Stomach (tissue), 9 donors: ENCODE results near the gene RNF113B. TPM values are rescaled to one million over a fixed set of nuclear protein-coding genes. Genes with fewer than 3 reads are reported as not detected.

ENCODE experiments used
- DNase-seq, 2 donors: peaks; one replicate each; pipeline versions ENCODE4 v3.0.0 to v3.0.0-alpha.2; 2013 to 2019
- H3K27ac ChIP-seq, 5 donors: fragments of 200-600 bp in 4 of 5; sonication (generic) in 4 of 5; one replicate each; pipeline ENCODE4 v1.5.1; 2013 to 2019; ENCODE audit warnings: mild to moderate bottlenecking in 1 of 5, moderate library complexity in 1 of 5
- H3K27me3 ChIP-seq, 3 donors: fragments of 200-600 bp; sonication (generic); one replicate each; pipeline ENCODE4 v1.5.1; 2017 to 2019; ENCODE audit warnings: mixed run types in 1 of 3
- H3K36me3 ChIP-seq, 4 donors: fragments of 200-600 bp; sonication (generic); 1 replicate in 3 of 4; 2 replicates in 1 of 4; pipeline ENCODE4 v1.5.1; 2016 to 2019
- H3K4me1 ChIP-seq, 4 donors: fragments of 200-600 bp; sonication (generic); one replicate each; pipeline ENCODE4 v1.5.1; 2016 to 2019
- H3K4me3 ChIP-seq, 4 donors: fragments of 200-600 bp; sonication (generic) in 3 of 4; one replicate each; pipeline ENCODE4 v1.5.1; 2016 to 2019; ENCODE audit warnings: mild to moderate bottlenecking in 1 of 4
- H3K9me3 ChIP-seq, 4 donors: fragments of 200-600 bp; sonication (generic); one replicate each; pipeline ENCODE4 v1.5.1; 2016 to 2019
- EP300 ChIP-seq: sonication (generic); formaldehyde crosslinking; IDR thresholded peaks from one replicate; pipeline ENCODE4 v1.6.1; 2017; ENCODE audit warnings: antibody characterized with exemption
- POLR2A ChIP-seq, 4 donors: fragments of 450-650 bp; IDR thresholded peaks; one replicate each; pipeline ENCODE4 v1.6.1; 2016; ENCODE audit warnings: antibody characterized with exemption in 4 of 4, control low read depth in 2 of 4, mild to moderate bottlenecking in 1 of 4, moderate library complexity in 1 of 4
- POLR2AphosphoS5 ChIP-seq, 3 donors: sonication (generic); formaldehyde crosslinking; IDR thresholded peaks; one replicate each; pipeline ENCODE4 v1.6.1; 2016; ENCODE audit warnings: antibody characterized with exemption in 3 of 3
- WGBS, 5 donors: extraction: QIAGEN DNeasy Blood & Tissue Kit in 3 of 5; methylation state at CpG; one replicate each; pipeline versions ENCODE4 v1.1.5 to v1.1.7; 2013 to 2018; 5-methylcytosine and 5-hydroxymethylcytosine counted together
- intact Hi-C: fragments of 100-400 bp; cut with DNase I; formaldehyde crosslinking; loops from one replicate; pipeline ENCODE4 v1.15.1; 2023; ENCODE audit warnings: low total_unique reads
- polyA plus RNA-seq, 3 donors: library from polyadenylated mRNA; stranded (reverse); fragments of 200-250 nt; gene quantifications; one replicate each; pipeline ENCODE4 v1.2.3, GENCODE V29; 2013
- total RNA-seq, 5 donors: library from RNA; depleted of rRNA; stranded (reverse); fragments of >200 nt; gene quantifications; one replicate each; pipeline versions ENCODE4 v1.1.0 to v1.2.3, GENCODE V29; 2014 to 2016
- TF ChIP-seq, protein P1 (sequence below), 7 experiments: fragments of 450-650 bp in 4 of 7; fragments of 200-600 bp in 3 of 7; sonication (generic) in 3 of 7; IDR thresholded peaks; one replicate each; pipeline ENCODE4 v1.5.1; 2016 to 2019; ENCODE audit warnings: antibody characterized with exemption in 7 of 7, control low read depth in 2 of 7, mild to moderate bottlenecking in 1 of 7
- donor health status: healthy with polysubstance abuse.
- donor health status: Bipolar disorder and iron deficiency.
- donor health status: healthy.

Gene RNF113B
- total and polyA plus RNA-seq, 8 donors: not detected

DNA sequence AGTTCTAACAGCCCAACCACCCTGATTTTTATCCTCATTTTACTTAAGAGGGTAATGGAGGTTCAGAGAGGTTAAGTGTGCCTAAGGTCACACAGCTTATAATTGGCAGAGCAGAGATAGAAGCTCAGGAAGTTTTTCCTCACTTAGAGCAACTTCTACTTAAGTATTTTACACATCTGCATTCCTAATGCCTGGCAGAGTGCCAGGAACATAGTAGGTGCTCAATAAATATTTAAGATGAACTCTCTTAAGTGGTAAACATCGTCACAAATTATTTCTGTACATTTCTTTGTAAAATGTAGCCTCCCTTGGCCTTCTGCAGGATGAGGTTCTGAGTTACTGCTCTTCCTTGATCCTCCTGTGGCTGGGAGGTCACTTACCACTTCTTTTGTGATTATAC, 19.5 kb downstream of the RNF113B start:
- Histone ChIP-seq H3K4me1 (peaks cover 0 to 30% (median 7%) of the 10 kb centered on the region in 4 donors), H3K27ac (no peak overlapping the region), H3K4me3 (no peak overlapping the region), H3K36me3 (peaks cover 0 to 3% (median 0%) of the 10 kb centered on the region in 4 donors), H3K9me3 (no peaks in the 10 kb centered on the region), H3K27me3 (no peaks in the 10 kb centered on the region)
- DNase-seq: no peak
- 77 to 96% (median 87%) methylated on average over 1 of the region's 1 CpG for WGBS, 5 donors
- intact Hi-C loops: no loop called here
- TF ChIP-seq POLR2A (IDR thresholded peaks at IDR 0.05): no peak
- no peak for TF ChIP-seq EP300
- TF ChIP-seq, protein P1, sequence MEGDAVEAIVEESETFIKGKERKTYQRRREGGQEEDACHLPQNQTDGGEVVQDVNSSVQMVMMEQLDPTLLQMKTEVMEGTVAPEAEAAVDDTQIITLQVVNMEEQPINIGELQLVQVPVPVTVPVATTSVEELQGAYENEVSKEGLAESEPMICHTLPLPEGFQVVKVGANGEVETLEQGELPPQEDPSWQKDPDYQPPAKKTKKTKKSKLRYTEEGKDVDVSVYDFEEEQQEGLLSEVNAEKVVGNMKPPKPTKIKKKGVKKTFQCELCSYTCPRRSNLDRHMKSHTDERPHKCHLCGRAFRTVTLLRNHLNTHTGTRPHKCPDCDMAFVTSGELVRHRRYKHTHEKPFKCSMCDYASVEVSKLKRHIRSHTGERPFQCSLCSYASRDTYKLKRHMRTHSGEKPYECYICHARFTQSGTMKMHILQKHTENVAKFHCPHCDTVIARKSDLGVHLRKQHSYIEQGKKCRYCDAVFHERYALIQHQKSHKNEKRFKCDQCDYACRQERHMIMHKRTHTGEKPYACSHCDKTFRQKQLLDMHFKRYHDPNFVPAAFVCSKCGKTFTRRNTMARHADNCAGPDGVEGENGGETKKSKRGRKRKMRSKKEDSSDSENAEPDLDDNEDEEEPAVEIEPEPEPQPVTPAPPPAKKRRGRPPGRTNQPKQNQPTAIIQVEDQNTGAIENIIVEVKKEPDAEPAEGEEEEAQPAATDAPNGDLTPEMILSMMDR (IDR thresholded peaks at IDR 0.05): no peak
- TF ChIP-seq POLR2AphosphoS5 (IDR thresholded peaks at IDR 0.05): no peak

DNA sequence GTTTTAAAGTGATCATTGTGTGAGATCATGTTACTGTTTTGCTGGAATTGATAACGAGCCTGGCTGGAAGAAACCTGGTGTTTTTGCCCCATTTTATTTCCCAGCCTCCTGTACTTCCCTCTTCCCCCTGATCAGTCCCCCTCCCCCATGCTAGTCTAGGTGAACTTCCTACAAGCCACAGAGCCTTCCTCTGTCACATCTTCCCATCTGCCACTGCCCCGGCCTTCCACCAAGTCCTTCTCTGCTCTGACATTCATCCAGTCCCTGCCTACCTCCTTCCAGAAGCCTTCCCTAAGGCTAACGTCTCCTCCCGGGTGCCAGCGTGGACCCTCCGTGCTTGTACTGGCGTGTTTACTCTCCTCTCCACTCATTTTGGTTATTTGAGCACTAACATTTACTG, 19.9 kb downstream of the RNF113B start:
- no peak for DNase-seq
- Histone ChIP-seq H3K27me3 (no peaks in the 10 kb centered on the region), H3K27ac (no peak overlapping the region), H3K36me3 (peaks cover 0 to 3% (median 0%) of the 10 kb centered on the region in 4 donors), H3K9me3 (no peaks in the 10 kb centered on the region), H3K4me3 (no peak overlapping the region), H3K4me1 (peaks cover 0 to 30% (median 7%) of the 10 kb centered on the region in 4 donors)
- TF ChIP-seq, protein P1 (IDR thresholded peaks at IDR 0.05): no peak
- TF ChIP-seq POLR2AphosphoS5 (IDR thresholded peaks at IDR 0.05): no peak
- no peak for TF ChIP-seq POLR2A (IDR thresholded peaks at IDR 0.05)
- TF ChIP-seq EP300: no peak
- intact Hi-C loops: no loop called here
- 58 to 81% (median 74%) methylated on average over 7 of the region's 7 CpGs for WGBS, 5 donors

DNA sequence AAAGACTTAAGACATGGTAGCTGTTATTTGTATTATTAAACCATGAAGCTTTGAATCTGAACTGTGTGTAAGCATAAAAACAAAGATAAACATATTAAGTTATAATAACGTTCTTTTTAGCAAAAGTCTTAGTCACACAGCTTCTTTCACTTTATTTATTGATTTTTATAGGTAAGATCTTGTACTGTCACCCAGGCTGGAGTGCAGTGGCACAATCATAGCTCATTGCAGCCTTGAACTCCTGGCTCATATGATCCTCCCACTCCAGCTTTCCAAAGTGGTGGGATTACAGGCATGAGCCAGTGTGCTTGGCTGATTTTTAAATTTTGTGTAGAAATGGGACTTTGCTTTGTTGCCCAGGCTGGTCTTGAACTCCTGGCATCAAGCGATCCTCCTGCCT, 20.8 kb downstream of the RNF113B start:
- WGBS, 5 donors: 61 to 76% (median 61%) methylated on average over 2 of the region's 2 CpGs
- no peaks in the 10 kb centered on the region for H3K27me3 ChIP-seq
- no peaks in the 10 kb centered on the region for H3K9me3 ChIP-seq
- peaks cover 0 to 3% (median 0%) of the 10 kb centered on the region in 4 donors for H3K36me3 ChIP-seq
- intact Hi-C loops: no loop called here
- no peak overlapping the region for H3K27ac ChIP-seq
- H3K4me1 ChIP-seq: peaks cover 0 to 30% (median 5%) of the 10 kb centered on the region in 4 donors
- TF ChIP-seq, protein P1 (IDR thresholded peaks at IDR 0.05): no peak
- TF ChIP-seq POLR2A (IDR thresholded peaks at IDR 0.05) (no peak), EP300 (no peak)
- DNase-seq: no peak
- H3K4me3 ChIP-seq: no peak overlapping the region

DNA sequence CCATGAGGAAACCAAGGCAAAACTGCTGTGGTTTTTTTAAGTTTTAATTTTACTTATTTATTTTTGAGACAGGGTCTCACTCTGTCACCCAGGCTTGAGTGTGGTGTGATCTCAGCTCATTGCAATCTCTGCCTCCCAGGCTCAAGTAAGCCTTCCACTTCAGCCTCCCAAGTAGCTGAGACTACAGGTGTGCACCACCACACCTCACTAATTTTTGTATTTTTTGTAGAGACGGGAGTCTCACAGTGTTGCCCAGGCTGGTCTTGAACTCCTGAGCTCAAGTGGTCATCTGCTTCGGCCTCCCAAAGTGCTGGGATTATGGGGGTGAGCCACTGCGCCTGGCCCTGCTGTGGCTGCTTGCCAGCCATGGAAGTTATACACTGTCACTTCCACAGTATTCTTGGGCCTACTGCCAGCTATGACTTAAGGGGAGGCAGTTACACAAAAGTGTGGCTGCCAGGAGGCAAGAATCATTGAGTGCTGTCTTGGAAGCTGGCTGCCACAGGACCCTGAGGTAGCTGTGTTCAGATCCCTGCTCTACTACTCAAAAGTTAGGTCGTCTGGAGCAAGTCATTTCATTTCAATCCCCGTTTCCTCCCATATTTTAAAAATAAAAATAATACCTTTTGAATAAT, 21.5 kb downstream of the RNF113B start:
- DNase-seq: peak in 1 of 2 donors; percentile 65
- 61 to 83% (median 80%) methylated on average over 4 to 5 of the region's 5 CpGs for WGBS, 5 donors
- Histone ChIP-seq H3K4me1 (peaks cover 0 to 33% (median 5%) of the 10 kb centered on the region in 4 donors), H3K9me3 (no peaks in the 10 kb centered on the region), H3K4me3 (no peak overlapping the region), H3K36me3 (peaks cover 0 to 3% (median 0%) of the 10 kb centered on the region in 4 donors), H3K27ac (no peak overlapping the region), H3K27me3 (no peaks in the 10 kb centered on the region)
- TF ChIP-seq POLR2A (IDR thresholded peaks at IDR 0.05) (no peak), EP300 (no peak)
- TF ChIP-seq, protein P1 (IDR thresholded peaks at IDR 0.05): no peak
- intact Hi-C loops: no loop called here
